Left renal pelvis (tissue), 4 donors: Measurements from ENCODE around the gene FAM120A. TPM values are rescaled to one million over a fixed set of nuclear protein-coding genes. Genes with fewer than 3 reads are reported as not detected.
A peak's percentile ranks its signal among the peaks of the same experiment; 100 is the strongest.

Experiments
- DNase-seq, 4 donors: peaks; one replicate each; pipeline ENCODE4 v3.0.0-alpha.2; 2013; ENCODE audit warnings: low read depth in 4 of 4, low spot score in 3 of 4
- polyA plus RNA-seq, 4 donors: library from polyadenylated mRNA; unstranded; fragments of 120-200 nt; gene quantifications; one replicate each; pipeline ENCODE4 v1.2.1, GENCODE V29; 2013; ENCODE audit not compliant: insufficient read length in 4 of 4

The FAM120A gene
- polyA plus RNA-seq, 4 donors: 60.6 to 78.3 (median 78.0) TPM

- DNase-seq: no peak
Observed at GRCh38 chr9:93467462-93467861, 16.0 kb downstream of the FAM120A start.

GRCh38 chr9:93468763-93469456 is 17.4 kb downstream of the FAM120A start:
- peak in 3 of 4 donors; percentile 45 to 75 (median 46) for DNase-seq

- DNase-seq: no peak
Observed at GRCh38 chr9:93470391-93470790, 18.9 kb downstream of the FAM120A start.

GRCh38 chr9:93471124-93471523 is 19.6 kb downstream of the FAM120A start:
- DNase-seq: no peak

- DNase-seq: no peak
Observed at GRCh38 chr9:93473411-93473810, 21.9 kb downstream of the FAM120A start.

- no peak for DNase-seq
Observed at GRCh38 chr9:93475108-93475507, 23.6 kb downstream of the FAM120A start.

GRCh38 chr9:93475856-93476255 is 24.4 kb downstream of the FAM120A start:
- no peak for DNase-seq

- DNase-seq: no peak
Observed at GRCh38 chr9:93476924-93477323, 25.4 kb downstream of the FAM120A start.

- no peak for DNase-seq
Observed at GRCh38 chr9:93477397-93477796, 25.9 kb downstream of the FAM120A start.

- DNase-seq: no peak
Observed at GRCh38 chr9:93479726-93480125, 28.2 kb downstream of the FAM120A start.

GRCh38 chr9:93480262-93480661 is 28.8 kb downstream of the FAM120A start:
- no peak for DNase-seq

- no peak for DNase-seq
Observed at GRCh38 chr9:93480728-93481324, 29.3 kb downstream of the FAM120A start.

GRCh38 chr9:93483497-93483896 is 32.0 kb downstream of the FAM120A start:
- no peak for DNase-seq

GRCh38 chr9:93486268-93486667 is 34.8 kb downstream of the FAM120A start:
- DNase-seq: no peak

GRCh38 chr9:93488244-93488643 is 36.8 kb downstream of the FAM120A start:
- no peak for DNase-seq

- DNase-seq: no peak
Observed at GRCh38 chr9:93491593-93492232, 40.2 kb downstream of the FAM120A start.

GRCh38 chr9:93492327-93492726 is 40.8 kb downstream of the FAM120A start:
- DNase-seq: no peak

- no peak for DNase-seq
Observed at GRCh38 chr9:93493949-93494348, 42.5 kb downstream of the FAM120A start.

GRCh38 chr9:93496285-93496684 is 44.8 kb downstream of the FAM120A start:
- DNase-seq: no peak

- DNase-seq: no peak
Observed at GRCh38 chr9:93500571-93501298, 49.2 kb downstream of the FAM120A start.

- DNase-seq: no peak
Observed at GRCh38 chr9:93501406-93501805, 49.9 kb downstream of the FAM120A start.
